ENCODE measurements around the gene MEFV.
"Not testable (repeated sequence)": the region's sequence is repeated elsewhere in the genome, so short reads cannot be mapped to it uniquely, and the experiment has no call there.

Gene MEFV

GRCh38 chr16:3215601-3216262, 40.7 kb downstream of the MEFV start:
- no peak for FAIRE-seq

DNA sequence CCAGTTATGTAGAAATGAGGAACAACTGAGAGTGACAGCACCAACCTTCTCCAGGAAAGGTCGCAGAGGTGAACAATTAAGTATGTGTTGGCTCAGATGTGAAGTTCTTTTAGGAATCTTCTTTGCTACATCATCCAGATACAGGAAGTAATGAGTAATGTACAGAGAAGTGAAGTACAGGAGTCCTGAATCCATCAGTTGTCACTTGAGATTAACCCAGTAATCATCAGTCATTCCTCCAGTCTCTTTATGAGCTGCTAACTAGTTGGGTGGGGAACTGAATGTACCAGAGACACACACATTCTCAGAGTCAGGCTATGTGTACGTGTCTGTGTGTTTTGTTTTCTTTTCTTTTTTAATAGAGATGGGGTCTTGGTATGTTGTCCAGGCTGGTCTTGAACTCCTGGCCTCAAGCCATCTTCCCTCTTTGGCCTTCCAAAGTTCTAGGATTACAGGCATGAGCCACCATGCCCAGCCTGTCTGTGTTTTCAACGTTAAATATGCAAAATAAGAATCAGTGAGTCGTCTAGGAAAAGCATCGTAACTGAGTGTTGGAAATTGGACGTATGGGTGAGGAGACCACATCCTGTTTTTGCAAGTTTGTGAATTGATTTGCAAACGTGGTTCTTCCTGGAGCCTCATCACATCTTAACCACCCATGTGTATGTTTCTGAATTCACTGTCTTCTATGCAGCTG, 41.4 kb downstream of the MEFV start:
- no peak for FAIRE-seq

DNA sequence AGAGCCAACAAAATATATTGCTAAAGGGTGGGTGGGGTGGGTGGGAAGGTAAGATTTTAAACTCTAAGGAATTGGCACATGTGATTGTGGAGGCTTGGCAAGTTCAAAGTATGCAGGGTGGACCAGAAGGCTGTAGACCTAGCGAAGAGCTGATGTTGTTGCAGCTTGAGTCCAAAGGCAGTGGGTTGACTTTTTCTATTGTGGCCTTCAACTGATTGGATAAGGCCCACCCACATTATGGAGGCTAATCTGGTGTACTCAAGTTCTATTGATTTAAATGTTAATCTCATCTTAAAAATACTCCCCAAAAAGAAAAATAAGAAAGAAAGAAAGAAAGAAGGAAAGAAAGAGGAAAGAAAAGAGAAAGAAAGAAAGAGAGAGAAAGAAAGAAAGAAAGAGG, 43.9 kb downstream of the MEFV start:
- FAIRE-seq: no peak

DNA sequence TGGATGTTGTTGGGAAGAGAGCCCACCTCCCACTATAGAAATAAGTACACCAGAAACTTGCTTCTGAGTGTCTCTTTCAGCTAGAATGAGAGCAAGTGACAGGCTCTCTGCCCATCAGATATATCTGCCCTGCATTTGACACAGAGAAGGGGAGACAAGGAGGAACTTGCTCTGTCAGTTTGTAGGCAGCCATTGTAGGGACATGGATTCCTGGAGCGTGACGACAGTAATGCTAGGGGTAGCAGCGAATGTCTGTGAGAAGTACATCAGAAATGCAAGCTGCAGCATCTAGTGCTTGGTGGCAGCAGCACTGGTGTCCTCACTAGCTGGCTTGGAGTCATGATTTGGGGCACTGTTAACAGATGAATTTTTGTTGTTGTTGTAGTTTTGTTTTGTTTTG, 44.4 kb downstream of the MEFV start:
- no peak for FAIRE-seq

GRCh38 chr16:3207086-3207953, 49.1 kb downstream of the MEFV start:
- no peak for FAIRE-seq

GRCh38 chr16:3205939-3206338, 50.5 kb downstream of the MEFV start:
- not testable (repeated sequence) for FAIRE-seq

DNA sequence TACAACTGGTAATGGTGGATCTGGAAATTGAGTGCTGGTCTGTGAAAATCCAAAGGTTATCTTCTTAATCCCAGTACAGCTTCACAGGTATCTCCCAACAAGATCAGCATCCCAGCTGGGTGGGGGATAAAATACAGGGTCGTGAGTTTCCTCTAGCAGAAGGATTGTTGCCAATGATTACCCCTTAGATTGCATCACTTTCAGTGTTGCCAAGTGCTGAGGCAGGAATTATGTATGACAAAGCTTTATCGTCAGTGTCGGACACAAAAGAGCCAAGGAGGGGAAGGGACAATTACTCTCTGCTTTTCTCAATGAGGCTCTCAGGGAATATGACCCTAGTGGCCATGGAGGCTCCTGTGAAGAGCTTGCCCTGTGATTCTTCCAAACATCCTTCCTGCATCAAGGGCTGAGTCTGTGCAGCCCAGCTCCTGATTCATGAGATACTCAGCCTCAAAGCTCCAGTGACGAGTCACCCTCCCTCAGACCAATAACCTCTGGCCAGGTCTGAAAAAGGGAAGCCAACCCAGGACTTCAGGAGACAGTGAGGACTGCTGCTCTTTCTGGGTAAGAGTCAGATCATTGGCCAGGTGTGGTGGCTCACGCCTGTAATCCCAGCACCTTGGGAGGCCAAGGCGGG, 53.4 kb downstream of the MEFV start:
- FAIRE-seq: no peak

- no peak for FAIRE-seq
Measured at GRCh38 chr16:3198334-3199072, 57.9 kb downstream of the MEFV start.

GRCh38 chr16:3197694-3198333, 58.6 kb downstream of the MEFV start:
- FAIRE-seq: not testable (repeated sequence)

DNA sequence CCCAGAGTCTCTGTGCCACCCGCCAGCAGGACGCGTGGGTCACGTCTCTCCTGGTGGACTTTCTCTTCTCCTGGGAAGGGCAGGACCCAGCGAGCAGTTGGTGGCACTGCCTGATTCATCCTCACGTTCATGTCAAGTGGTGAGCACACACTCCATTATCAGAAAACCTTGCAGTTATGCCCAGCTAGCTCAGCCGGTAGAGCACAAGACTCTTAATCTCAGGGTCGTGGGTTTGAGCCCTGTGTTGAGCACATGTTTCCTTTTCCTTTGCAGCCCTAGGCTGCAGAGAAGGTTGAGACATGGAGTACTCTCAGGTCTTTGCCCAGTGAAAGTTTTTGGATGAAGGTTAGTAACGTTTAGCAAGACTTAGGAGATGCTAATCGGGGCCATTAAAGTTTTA, 60.5 kb downstream of the MEFV start:
- no peak for FAIRE-seq

- no peak for FAIRE-seq
Measured at GRCh38 chr16:3194792-3195191, 61.6 kb downstream of the MEFV start.

DNA sequence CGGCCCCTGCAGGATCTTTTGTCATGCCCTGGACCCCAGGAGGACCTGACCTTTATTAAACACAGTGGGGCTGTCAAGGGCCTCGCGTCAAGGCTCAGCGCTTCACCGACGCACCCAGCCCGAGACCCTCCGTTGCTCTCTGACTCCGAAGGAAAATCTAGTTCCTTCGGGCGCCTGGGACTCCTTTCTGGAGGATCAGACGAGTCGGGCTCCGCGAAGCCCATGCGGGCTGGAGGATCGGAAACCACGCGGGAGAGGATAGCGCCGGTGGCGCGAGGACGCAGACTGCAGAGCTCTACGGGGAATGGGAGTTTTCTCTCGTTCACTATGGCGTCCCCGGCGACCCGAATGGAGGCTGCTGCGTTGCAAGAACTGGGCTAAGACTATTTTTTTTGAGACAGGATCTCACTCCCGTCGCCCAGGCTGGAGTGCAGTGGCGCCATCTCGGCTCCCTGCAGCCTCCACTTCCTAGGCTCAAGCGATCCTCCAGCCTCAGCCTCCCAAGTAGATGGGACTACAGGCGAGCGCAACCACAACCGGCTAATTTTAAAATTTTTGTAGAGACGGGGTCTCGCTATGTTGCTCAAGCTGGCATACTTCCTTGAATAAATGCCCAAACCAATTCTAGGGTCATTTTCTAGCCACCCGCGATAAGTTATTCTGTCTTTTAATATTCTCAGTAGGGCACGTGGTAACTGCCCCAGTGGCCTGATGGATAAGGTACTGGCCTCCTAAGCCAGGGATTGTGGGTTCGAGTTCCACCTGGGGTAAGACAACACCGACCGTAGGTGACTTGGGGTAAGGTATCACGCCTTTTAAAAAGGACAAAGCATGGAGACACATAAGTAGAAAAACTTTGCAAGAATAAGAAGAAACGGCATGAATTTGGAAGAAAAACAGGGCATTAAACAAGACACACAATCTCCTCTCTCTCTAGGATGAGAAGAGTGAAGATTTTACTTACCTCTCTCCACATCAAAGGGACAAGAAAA, 62.9 kb downstream of the MEFV start:
- no peak for FAIRE-seq

GRCh38 chr16:3192476-3193019, 63.9 kb downstream of the MEFV start:
- FAIRE-seq: no peak

Data from endometrium (tissue), 2 donors.